DMS 273 treated with DMSO at 0.1 percent for 48 hours (cell line): Measurements from ENCODE around the gene DPY19L3.
"Not testable (repeated sequence)": the region's sequence is repeated elsewhere in the genome, so short reads cannot be mapped to it uniquely, and the experiment has no call there.

Source experiments
- DNase-seq: peaks from one replicate; lab custom pipeline; 2025; lab: John Stamatoyannopoulos, UW

The DPY19L3 gene

GRCh38 chr19:32447534-32447933, 42.0 kb downstream of the DPY19L3 start:
- DNase-seq: not testable (repeated sequence)

GRCh38 chr19:32448026-32448425, 42.5 kb downstream of the DPY19L3 start:
- DNase-seq: no peak

- DNase-seq: no peak
Observed at GRCh38 chr19:32450217-32450616, 44.6 kb downstream of the DPY19L3 start.

GRCh38 chr19:32453736-32454135, 48.2 kb downstream of the DPY19L3 start:
- no peak for DNase-seq

GRCh38 chr19:32456406-32456805, 50.8 kb downstream of the DPY19L3 start:
- no peak for DNase-seq

- no peak for DNase-seq
Observed at GRCh38 chr19:32457571-32458158, 52.1 kb downstream of the DPY19L3 start.

- no peak for DNase-seq
Observed at GRCh38 chr19:32458500-32459123, 53.0 kb downstream of the DPY19L3 start.

- no peak for DNase-seq
Observed at GRCh38 chr19:32459204-32459865, 53.8 kb downstream of the DPY19L3 start.

- no peak for DNase-seq
Observed at GRCh38 chr19:32460476-32460875, 54.9 kb downstream of the DPY19L3 start.

GRCh38 chr19:32464279-32464678, 58.7 kb downstream of the DPY19L3 start:
- no peak for DNase-seq

- DNase-seq: no peak
Observed at GRCh38 chr19:32465176-32465575, 59.6 kb downstream of the DPY19L3 start.

- DNase-seq: no peak
Observed at GRCh38 chr19:32469795-32470194, 64.2 kb downstream of the DPY19L3 start.

- no peak for DNase-seq
Observed at GRCh38 chr19:32471095-32471494, 65.5 kb downstream of the DPY19L3 start.

GRCh38 chr19:32471811-32472210, 66.2 kb downstream of the DPY19L3 start:
- no peak for DNase-seq

- no peak for DNase-seq
Observed at GRCh38 chr19:32475141-32476031, 69.8 kb downstream of the DPY19L3 start.

- no peak for DNase-seq
Observed at GRCh38 chr19:32476032-32476350, 70.4 kb downstream of the DPY19L3 start.

- DNase-seq: no peak
Observed at GRCh38 chr19:32480321-32480720, 74.8 kb downstream of the DPY19L3 start.

- DNase-seq: no peak
Observed at GRCh38 chr19:32483574-32483973, 78.0 kb downstream of the DPY19L3 start.

GRCh38 chr19:32489971-32490370, 84.4 kb downstream of the DPY19L3 start:
- no peak for DNase-seq

- DNase-seq: no peak
Observed at GRCh38 chr19:32497391-32497790, 91.8 kb downstream of the DPY19L3 start.

- DNase-seq: no peak
Observed at GRCh38 chr19:32498648-32499200, 93.2 kb downstream of the DPY19L3 start.

GRCh38 chr19:32512498-32512897, 106.9 kb downstream of the DPY19L3 start:
- DNase-seq: not testable (repeated sequence)
